HG03342 (cell line): ENCODE data around the gene GSTA1.
"Not testable (repeated sequence)": the region's sequence is repeated elsewhere in the genome, so short reads cannot be mapped to it uniquely, and the experiment has no call there.

Experiments used
- ATAC-seq: cut with Tn5 transposase; IDR thresholded peaks from one replicate; pipeline ENCODE4 v1.9.1; 2021; ENCODE audit warnings: mild to moderate bottlenecking, moderate library complexity; ENCODE audit not compliant: unreplicated experiment

GSTA1 gene

GRCh38 chr6:52759085-52759484 is 44.5 kb downstream of the GSTA1 start:
- no peak for ATAC-seq

DNA sequence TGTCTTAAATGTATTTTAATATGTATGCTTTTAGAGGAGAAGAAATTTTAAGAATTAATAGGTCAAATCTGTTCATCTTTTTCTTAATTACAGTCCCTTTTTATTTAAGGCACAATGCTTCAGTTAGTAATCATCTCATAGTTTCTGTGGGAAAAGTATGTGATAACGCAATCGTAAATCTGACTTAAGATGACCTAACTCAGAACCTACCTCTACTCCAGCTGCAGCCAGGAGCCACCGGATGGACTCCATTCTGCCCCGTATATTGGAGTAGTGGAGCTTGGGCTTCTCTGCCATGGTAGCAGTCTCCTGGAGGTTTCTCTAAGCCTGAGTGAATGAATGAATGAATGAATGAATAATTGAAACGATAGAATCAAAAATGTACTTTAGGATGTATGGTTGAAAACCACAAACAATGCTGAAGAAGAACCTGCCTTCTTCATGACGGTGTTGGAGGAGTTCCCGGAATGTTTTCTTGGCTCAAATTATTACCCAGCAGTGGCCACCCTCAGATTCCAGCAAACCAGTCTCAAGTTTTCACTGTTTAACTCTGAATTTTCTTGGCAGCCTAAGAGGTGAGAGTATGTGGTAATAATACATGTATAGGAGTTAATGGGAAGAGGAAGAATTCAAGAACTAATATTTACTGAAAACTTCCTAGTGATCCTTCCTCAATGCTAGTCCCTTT is 45.8 kb downstream of the GSTA1 start:
- ATAC-seq = not testable (repeated sequence)

DNA sequence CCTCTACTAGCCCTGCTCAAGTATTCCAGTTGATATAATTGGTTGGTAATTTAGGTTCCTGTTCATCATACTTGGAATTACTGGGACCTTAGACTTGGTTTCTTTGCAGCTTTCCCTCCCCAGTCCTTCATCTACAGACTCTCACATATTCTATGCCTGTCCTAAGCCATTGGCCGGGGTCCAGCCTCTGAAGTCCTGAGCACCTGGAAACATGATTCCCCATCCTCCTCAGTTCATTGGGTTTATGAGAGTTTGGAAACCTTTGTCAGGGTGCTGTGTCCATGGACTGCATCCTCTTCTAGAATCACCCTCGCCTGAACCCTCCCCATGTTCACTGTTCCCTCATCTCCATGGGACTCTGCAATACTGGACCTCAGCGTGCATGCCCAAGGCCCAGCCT is 49.2 kb downstream of the GSTA1 start:
- no peak for ATAC-seq

- ATAC-seq = not testable (repeated sequence)
Measured at GRCh38 chr6:52753137-52753536, 50.5 kb downstream of the GSTA1 start.

DNA sequence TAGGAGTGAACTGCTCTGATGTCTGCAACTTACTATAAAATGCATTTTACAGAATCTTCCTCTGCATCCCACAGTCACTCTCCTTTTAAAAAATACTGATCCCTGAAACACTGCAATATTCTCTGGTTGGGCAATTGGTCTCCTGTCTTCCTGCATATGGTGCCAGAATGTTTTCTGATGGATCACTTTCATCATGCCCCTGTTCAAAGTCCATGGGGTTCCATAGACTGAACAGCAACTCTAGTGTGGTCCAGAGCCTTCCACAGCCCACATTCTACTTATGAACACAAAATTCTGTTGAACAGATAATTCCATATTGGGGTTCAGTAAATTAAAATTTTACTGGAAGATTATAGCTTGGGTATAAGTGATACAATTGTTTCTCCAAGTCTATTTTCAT is 51.3 kb downstream of the GSTA1 start:
- no peak for ATAC-seq

DNA sequence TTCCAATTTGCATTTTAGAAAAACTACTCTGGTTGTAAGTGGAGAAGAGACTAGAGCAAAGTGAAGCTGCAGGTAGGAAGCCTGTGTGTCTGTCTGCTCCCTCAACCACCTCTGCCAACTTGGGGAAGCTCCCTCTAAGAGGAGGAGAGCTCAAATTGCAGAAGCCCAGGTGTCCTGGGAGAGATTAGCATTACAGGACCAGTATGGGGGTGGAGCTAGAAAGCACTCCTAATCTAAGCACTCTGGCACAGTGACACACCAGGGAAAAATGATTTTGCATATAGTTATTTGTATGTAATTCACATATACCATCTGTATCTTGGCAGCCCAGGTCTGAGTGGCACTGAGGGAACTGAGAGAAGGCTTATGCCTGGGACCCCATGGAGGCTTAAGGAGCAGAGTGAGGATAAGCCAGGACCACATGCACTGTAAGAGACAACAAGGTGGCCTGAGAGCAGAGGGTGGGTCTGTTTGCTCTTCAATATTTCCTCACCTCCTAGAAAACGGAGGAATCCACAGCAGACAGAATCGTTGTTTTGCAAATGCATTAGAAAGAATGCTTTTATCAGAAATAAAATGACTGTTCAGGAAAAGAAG is 54.0 kb downstream of the GSTA1 start:
- ATAC-seq = no peak

GRCh38 chr6:52747301-52747700 is 56.3 kb downstream of the GSTA1 start:
- ATAC-seq = not testable (repeated sequence)

DNA sequence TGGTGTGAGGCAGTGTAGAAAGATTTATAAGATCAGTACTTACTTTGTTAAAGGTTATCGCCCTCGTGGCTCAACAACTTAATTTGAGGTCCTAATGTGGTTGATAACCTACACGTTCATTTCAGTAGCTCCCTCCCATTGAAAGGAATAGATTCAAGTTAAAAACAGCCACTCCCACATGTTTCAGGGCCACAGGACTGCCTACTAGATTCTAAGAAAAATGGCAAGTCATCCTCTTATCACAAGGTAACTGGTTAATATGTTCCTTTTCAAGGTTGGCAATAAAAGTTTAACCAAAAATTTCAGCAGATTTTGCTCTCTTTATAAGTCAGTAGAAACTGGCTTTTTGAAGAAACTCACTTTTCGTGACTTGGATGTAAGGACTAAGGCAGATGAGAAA is 57.4 kb downstream of the GSTA1 start:
- ATAC-seq = no peak

DNA sequence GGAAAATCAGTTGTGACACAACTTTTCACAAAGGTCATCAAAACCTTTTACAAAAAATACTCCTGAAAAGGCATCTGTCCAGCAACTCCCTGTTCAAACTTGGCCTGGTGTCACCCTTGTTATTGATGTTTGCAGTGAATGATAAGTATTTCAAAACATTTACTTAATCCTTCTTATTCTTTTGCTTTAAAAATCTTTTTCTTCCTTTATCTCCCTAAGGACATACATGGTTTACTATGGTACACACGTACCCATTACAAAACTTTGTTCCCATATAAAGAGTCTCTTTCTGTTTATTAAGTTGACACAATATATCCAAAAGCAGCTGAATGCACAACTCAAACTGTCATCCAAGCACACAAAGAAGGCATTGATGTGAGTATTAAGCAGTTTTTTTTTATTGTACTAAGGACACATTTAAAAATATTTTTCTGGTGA is 57.8 kb downstream of the GSTA1 start:
- ATAC-seq = no peak

GRCh38 chr6:52741872-52742271 is 61.7 kb downstream of the GSTA1 start:
- ATAC-seq = no peak
